Measurements from ENCODE around the gene TACC2.
A peak's percentile ranks its signal among the peaks of the same experiment; 100 is the strongest.

TACC2 gene

DNA sequence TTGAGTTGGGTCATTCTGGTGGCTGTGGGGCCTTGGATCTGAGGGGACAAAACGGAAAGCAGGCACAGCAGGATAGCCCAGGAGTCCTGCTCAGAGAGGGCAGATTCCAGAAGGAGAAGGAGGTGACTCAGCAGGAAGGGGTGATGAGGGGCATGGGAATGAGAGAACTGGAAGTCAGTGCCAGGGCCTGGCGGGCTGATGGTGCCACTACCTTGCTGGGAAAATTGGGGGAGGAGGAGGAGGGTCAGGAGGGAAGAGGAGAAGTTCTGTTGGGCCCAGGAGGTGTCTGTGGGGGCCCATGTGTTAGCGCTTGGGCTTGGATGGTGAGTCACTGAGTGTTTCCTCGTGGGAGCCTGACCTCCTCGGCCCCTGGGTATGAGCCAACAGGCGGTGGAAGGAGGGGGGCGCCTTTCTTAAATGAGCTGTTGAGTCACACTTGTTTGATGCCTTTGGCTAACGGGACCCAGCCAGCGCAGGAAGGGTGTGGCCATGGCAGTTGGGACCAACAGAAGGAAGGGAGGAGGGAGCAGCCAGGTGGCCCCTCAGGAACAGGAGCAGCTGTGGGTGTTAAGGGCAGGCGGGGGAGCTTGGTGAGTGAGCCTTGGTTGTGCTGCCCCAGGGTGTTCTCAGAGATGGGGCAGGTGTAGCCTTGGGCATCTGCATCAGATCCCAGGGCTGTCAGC lies 152.1 kb downstream of the TACC2 start:
- H3K9me2 ChIP-seq (replicated peaks; ENCODE audit: insufficient read depth, low read length), result no peaks in the 10 kb centered on the region
- H2AFZ ChIP-seq (ENCODE audit: low read depth, low read length, severe bottlenecking), result no peak overlapping the region
- H3K79me2 ChIP-seq (ENCODE audit: insufficient read depth, low read length), result no peaks in the 10 kb centered on the region
- H3K4me2 ChIP-seq (ENCODE audit: low read depth, low read length, poor library complexity, severe bottlenecking), result no peak overlapping the region
- H3K27me3 ChIP-seq (ENCODE audit: low read length), result no peaks in the 10 kb centered on the region
- H3F3A ChIP-seq (ENCODE audit: insufficient read depth), result no peaks in the 10 kb centered on the region
- no peaks in the 10 kb centered on the region; the same call in 1 of the 2 replicates for H3K9me3 ChIP-seq (ENCODE audit: insufficient read depth, low read length)
- H3K9ac ChIP-seq (ENCODE audit: low read length), result no peak overlapping the region
- no peak overlapping the region for H3K4me3 ChIP-seq (ENCODE audit: insufficient read depth, low read length, poor library complexity, severe bottlenecking)
- TF ChIP-seq EZH2phosphoT487 (conservative IDR thresholded peaks at IDR 0.05; ENCODE audit: low read length), result no peak
- TF ChIP-seq, protein P1, sequence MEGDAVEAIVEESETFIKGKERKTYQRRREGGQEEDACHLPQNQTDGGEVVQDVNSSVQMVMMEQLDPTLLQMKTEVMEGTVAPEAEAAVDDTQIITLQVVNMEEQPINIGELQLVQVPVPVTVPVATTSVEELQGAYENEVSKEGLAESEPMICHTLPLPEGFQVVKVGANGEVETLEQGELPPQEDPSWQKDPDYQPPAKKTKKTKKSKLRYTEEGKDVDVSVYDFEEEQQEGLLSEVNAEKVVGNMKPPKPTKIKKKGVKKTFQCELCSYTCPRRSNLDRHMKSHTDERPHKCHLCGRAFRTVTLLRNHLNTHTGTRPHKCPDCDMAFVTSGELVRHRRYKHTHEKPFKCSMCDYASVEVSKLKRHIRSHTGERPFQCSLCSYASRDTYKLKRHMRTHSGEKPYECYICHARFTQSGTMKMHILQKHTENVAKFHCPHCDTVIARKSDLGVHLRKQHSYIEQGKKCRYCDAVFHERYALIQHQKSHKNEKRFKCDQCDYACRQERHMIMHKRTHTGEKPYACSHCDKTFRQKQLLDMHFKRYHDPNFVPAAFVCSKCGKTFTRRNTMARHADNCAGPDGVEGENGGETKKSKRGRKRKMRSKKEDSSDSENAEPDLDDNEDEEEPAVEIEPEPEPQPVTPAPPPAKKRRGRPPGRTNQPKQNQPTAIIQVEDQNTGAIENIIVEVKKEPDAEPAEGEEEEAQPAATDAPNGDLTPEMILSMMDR (IDR thresholded peaks at IDR 0.05; ENCODE audit: insufficient read depth, low read length, poor library complexity, severe bottlenecking), result no peak
- no peaks in the 10 kb centered on the region for H3K36me3 ChIP-seq (ENCODE audit: low read length)
- H4K20me1 ChIP-seq (ENCODE audit: low read depth, low read length), result no peaks in the 10 kb centered on the region
- no peak overlapping the region for H3K27ac ChIP-seq (ENCODE audit: low read depth, low read length)

DNA sequence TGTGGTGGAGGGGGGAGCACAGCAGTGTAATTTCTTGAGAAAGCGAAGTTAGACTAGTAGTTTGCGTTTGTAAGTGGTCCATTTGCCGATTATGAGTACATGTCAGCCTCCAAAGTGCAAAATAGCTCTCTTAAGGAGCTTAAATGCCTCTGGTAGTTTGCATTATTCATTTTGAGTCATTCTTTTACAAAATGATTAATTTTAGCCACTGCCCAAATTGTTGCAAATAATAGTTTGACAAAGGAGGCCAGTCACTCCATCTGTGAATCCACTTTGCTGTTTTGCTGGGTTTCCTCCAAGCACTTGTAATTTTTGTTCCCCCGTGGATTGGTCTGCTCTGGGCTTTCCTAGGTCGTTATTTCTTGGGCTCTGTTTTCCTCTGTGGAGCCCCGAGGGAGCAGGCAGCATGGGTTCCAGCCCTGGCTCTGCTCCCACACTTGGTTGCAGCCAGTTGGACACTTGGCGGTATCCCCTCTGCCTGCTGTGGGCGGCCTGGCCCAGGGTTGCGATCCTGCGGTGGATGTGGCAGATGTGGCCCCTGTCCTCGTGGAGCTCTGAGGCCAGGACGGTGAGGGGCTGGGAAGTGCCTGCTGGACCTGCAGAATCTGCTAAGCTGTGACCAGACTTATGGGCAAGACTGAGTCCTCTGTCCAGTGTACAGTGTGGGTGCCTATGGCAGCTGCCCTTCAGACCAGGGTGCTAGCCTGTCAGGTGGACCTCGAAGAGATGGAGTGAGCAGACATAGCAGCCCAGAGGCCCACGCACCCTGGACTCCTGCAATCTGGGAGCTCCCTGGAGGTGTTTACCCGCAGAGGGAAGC lies 153.1 kb downstream of the TACC2 start:
- Histone ChIP-seq H3K9me3 (ENCODE audit: insufficient read depth, low read length) (no peaks in the 10 kb centered on the region; the same call in 1 of the 2 replicates), H2AFZ (ENCODE audit: low read depth, low read length, severe bottlenecking) (no peak overlapping the region), H3F3A (ENCODE audit: insufficient read depth) (no peaks in the 10 kb centered on the region), H3K9ac (ENCODE audit: low read length) (no peak overlapping the region), H3K9me2 (replicated peaks; ENCODE audit: insufficient read depth, low read length) (no peaks in the 10 kb centered on the region), H3K27ac (ENCODE audit: low read depth, low read length) (no peak overlapping the region), H4K20me1 (ENCODE audit: low read depth, low read length) (no peaks in the 10 kb centered on the region), H3K79me2 (ENCODE audit: insufficient read depth, low read length) (no peaks in the 10 kb centered on the region), H3K27me3 (ENCODE audit: low read length) (no peaks in the 10 kb centered on the region), H3K4me3 (ENCODE audit: insufficient read depth, low read length, poor library complexity, severe bottlenecking) (no peak overlapping the region), H3K4me2 (ENCODE audit: low read depth, low read length, poor library complexity, severe bottlenecking) (no peak overlapping the region), H3K36me3 (ENCODE audit: low read length) (no peaks in the 10 kb centered on the region)
- TF ChIP-seq, protein P1 (IDR thresholded peaks at IDR 0.05; ENCODE audit: insufficient read depth, low read length, poor library complexity, severe bottlenecking), result no peak
- no peak for TF ChIP-seq EZH2phosphoT487 (conservative IDR thresholded peaks at IDR 0.05; ENCODE audit: low read length)

DNA sequence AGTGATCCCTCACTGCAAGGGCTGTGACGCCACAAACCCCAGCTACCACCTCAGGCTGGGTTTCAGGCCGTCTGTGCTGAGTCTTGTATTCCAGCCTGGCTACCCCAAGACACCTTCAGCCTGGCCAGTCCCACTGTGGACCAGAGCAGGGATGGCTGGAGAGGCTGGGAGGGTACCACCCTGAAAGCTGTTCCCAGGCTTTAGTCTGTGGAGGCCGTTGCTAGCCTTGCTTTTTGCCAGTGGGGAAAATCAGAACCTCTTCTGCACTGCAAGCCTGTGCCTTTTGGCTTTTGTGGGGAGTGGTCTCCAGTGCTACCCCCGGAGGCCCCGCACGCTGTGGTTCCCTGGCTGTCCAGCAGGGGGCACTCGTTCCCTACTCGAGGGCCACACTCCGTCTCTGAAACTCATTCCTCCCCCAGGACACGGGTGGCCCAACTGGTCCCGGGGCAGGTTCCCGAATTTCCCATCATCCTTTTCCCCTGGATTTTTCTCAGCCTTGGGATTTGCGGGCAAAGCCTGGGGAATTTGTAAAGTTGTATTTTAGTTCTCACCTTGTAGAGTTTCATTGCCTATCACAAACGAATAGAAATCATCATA lies 153.8 kb downstream of the TACC2 start:
- Histone ChIP-seq H3K27ac (ENCODE audit: low read depth, low read length) (no peak overlapping the region), H2AFZ (ENCODE audit: low read depth, low read length, severe bottlenecking) (no peak overlapping the region)

More for the DNA sequence above, 153.8 kb downstream of the TACC2 start:
- no peaks in the 10 kb centered on the region for H4K20me1 ChIP-seq (ENCODE audit: low read depth, low read length)
- H3K79me2 ChIP-seq (ENCODE audit: insufficient read depth, low read length), result no peaks in the 10 kb centered on the region
- no peak overlapping the region for H3K9ac ChIP-seq (ENCODE audit: low read length)
- no peak overlapping the region for H3K4me3 ChIP-seq (ENCODE audit: insufficient read depth, low read length, poor library complexity, severe bottlenecking)
- no peaks in the 10 kb centered on the region for H3K9me2 ChIP-seq (replicated peaks; ENCODE audit: insufficient read depth, low read length)
- H3F3A ChIP-seq (ENCODE audit: insufficient read depth), result no peaks in the 10 kb centered on the region
- TF ChIP-seq EZH2phosphoT487 (conservative IDR thresholded peaks at IDR 0.05; ENCODE audit: low read length), result no peak
- TF ChIP-seq, protein P1 (IDR thresholded peaks at IDR 0.05; ENCODE audit: insufficient read depth, low read length, poor library complexity, severe bottlenecking), result peak; percentile 81
- H3K4me2 ChIP-seq (ENCODE audit: low read depth, low read length, poor library complexity, severe bottlenecking), result no peak overlapping the region
- H3K9me3 ChIP-seq (ENCODE audit: insufficient read depth, low read length), result no peaks in the 10 kb centered on the region; the same call in 1 of the 2 replicates
- no peaks in the 10 kb centered on the region for H3K27me3 ChIP-seq (ENCODE audit: low read length)
- H3K36me3 ChIP-seq (ENCODE audit: low read length), result no peaks in the 10 kb centered on the region
